Measurements from ENCODE around the gene HECW1. TPM values are rescaled to one million over a fixed set of nuclear protein-coding genes. Genes with fewer than 3 reads are reported as not detected.

Gene HECW1
- polyA plus RNA-seq, 1 donor (not counting 4 experiments of a cell fraction or from before 2014, with no cell fraction given), result not detected

DNA sequence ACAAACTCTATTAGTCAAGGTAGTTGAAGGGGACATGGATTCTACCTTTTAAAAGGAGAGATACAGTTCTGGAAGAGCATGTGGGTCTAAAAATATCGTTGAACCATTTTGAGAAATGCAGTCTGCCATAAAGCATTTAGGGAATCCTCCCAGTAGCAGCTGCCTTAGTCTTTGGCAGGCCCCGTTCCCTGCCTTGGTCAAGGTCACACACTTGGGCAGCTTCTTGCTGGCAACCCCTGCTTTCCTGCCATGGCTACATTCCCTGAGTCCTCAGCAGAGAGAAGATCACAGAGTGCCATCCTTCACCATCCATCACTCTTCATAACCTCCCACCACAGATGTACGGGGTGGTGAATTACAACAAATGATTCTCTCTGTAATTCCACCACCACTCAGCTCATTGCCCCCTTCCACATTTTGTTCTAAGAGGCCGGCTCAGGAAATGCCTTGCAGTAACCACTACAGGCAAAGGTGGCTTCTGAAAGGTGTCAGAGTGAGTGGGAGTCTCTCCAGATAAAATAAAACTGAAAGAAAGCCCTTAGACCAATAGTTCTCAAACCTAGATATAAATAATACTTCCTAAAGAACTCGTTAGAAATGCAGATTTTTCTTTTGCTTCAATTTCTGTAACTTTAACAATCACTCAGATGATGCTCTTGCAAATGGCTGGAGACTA is 349.0 kb downstream of the HECW1 start:
- Histone ChIP-seq H3K4me1 (ENCODE audit: control insufficient read depth, extremely low read depth, insufficient read depth, low read length) (peaks cover 20% of the 10 kb centered on the region), H4K20me1 (ENCODE audit: control insufficient read depth, extremely low read depth, insufficient read depth, low read length) (no peaks in the 10 kb centered on the region), H3K4me2 (ENCODE audit: control insufficient read depth, extremely low read depth, insufficient read depth, low read depth, low read length) (no peak overlapping the region), H3K9ac (ENCODE audit: control insufficient read depth, extremely low read depth, insufficient read depth, low read length) (no peak overlapping the region), H2AFZ (ENCODE audit: control insufficient read depth, low read length) (no peak overlapping the region), H3K27ac (ENCODE audit: control insufficient read depth, insufficient read depth, low read length) (no peak overlapping the region), H3K36me3 (ENCODE audit: control insufficient read depth in 2 of 2, extremely low read depth in 1 of 2, insufficient read depth in 2 of 2, low read length in 2 of 2) (no peaks in the 10 kb centered on the region), H3K9me3 (ENCODE audit: control insufficient read depth, low read depth, low read length) (no peaks in the 10 kb centered on the region), H3K4me3 (ENCODE audit: control insufficient read depth in 2 of 3, extremely low read depth in 1 of 3, insufficient read depth in 2 of 3, low read depth in 1 of 3, low read length in 3 of 3) (no peak overlapping the region), H3K9me1 (ENCODE audit: control insufficient read depth, extremely low read depth, insufficient read depth, low read length) (no peaks in the 10 kb centered on the region), H3K27me3 (ENCODE audit: control insufficient read depth, extremely low read depth, insufficient read depth, low read length) (no peaks in the 10 kb centered on the region), H3K79me2 (ENCODE audit: control insufficient read depth, insufficient read depth, low read length) (no peaks in the 10 kb centered on the region)
- DNase-seq (ENCODE audit: low read depth, low spot score), result no peak
- TF ChIP-seq EZH2 (IDR thresholded peaks at IDR 0.05; ENCODE audit: low read length), result no peak
- TF ChIP-seq CTCF (optimal IDR thresholded peaks at IDR 0.05 in 1 of 3, IDR thresholded peaks at IDR 0.05 in 1 of 3, conservative IDR thresholded peaks at IDR 0.05 in 1 of 3; ENCODE audit: extremely low read depth in 1 of 3, insufficient read depth in 2 of 3, low read length in 3 of 3), result no peak
- dilution Hi-C loops (cut with MboI; ENCODE audit: extremely low pct_ligation_motif_present, low sequenced_read_pairs), result no loop called here
- FAIRE-seq, result no peak

- no peaks in the 10 kb centered on the region for H3K27me3 ChIP-seq (ENCODE audit: control insufficient read depth, extremely low read depth, insufficient read depth, low read length)
- FAIRE-seq, result peak; percentile 41
- H3K9me3 ChIP-seq (ENCODE audit: control insufficient read depth, low read depth, low read length), result no peaks in the 10 kb centered on the region
- no peaks in the 10 kb centered on the region for H3K79me2 ChIP-seq (ENCODE audit: control insufficient read depth, insufficient read depth, low read length)
- H3K9me1 ChIP-seq (ENCODE audit: control insufficient read depth, extremely low read depth, insufficient read depth, low read length), result no peaks in the 10 kb centered on the region
- no peak overlapping the region for H3K4me3 ChIP-seq (ENCODE audit: control insufficient read depth in 2 of 3, extremely low read depth in 1 of 3, insufficient read depth in 2 of 3, low read depth in 1 of 3, low read length in 3 of 3)
- no peaks in the 10 kb centered on the region for H4K20me1 ChIP-seq (ENCODE audit: control insufficient read depth, extremely low read depth, insufficient read depth, low read length)
- no peak overlapping the region for H3K27ac ChIP-seq (ENCODE audit: control insufficient read depth, insufficient read depth, low read length)
- TF ChIP-seq EZH2 (IDR thresholded peaks at IDR 0.05; ENCODE audit: low read length) (no peak), CTCF (optimal IDR thresholded peaks at IDR 0.05 in 1 of 3, IDR thresholded peaks at IDR 0.05 in 1 of 3, conservative IDR thresholded peaks at IDR 0.05 in 1 of 3; ENCODE audit: extremely low read depth in 1 of 3, insufficient read depth in 2 of 3, low read length in 3 of 3) (no peak)
- H3K4me2 ChIP-seq (ENCODE audit: control insufficient read depth, extremely low read depth, insufficient read depth, low read depth, low read length), result peak overlapping the region; percentile 72
- dilution Hi-C loops (cut with MboI; ENCODE audit: extremely low pct_ligation_motif_present, low sequenced_read_pairs), result no loop called here
- H2AFZ ChIP-seq (ENCODE audit: control insufficient read depth, low read length), result no peak overlapping the region
- peaks cover 20% of the 10 kb centered on the region for H3K4me1 ChIP-seq (ENCODE audit: control insufficient read depth, extremely low read depth, insufficient read depth, low read length)
- DNase-seq (ENCODE audit: low read depth, low spot score), result no peak
- H3K36me3 ChIP-seq (ENCODE audit: control insufficient read depth in 2 of 2, extremely low read depth in 1 of 2, insufficient read depth in 2 of 2, low read length in 2 of 2), result no peaks in the 10 kb centered on the region
- H3K9ac ChIP-seq (ENCODE audit: control insufficient read depth, extremely low read depth, insufficient read depth, low read length), result no peak overlapping the region
These were observed 350.4 kb downstream of the HECW1 start for GRCh38 chr7:43462836-43463235.

Data from keratinocyte (primary cell).